GM18511 (cell line): ENCODE measurements around the gene GPR162.

ENCODE experiments used
- ATAC-seq: cut with Tn5 transposase; IDR thresholded peaks from one replicate; pipeline ENCODE4 v1.9.1; 2021; ENCODE audit warnings: mild to moderate bottlenecking, moderate library complexity; ENCODE audit not compliant: unreplicated experiment

Gene GPR162

GRCh38 chr12:6786416-6787094 is 35.1 kb upstream of the GPR162 start:
- ATAC-seq: no peak

GRCh38 chr12:6787309-6787708 is 34.3 kb upstream of the GPR162 start:
- no peak for ATAC-seq

DNA sequence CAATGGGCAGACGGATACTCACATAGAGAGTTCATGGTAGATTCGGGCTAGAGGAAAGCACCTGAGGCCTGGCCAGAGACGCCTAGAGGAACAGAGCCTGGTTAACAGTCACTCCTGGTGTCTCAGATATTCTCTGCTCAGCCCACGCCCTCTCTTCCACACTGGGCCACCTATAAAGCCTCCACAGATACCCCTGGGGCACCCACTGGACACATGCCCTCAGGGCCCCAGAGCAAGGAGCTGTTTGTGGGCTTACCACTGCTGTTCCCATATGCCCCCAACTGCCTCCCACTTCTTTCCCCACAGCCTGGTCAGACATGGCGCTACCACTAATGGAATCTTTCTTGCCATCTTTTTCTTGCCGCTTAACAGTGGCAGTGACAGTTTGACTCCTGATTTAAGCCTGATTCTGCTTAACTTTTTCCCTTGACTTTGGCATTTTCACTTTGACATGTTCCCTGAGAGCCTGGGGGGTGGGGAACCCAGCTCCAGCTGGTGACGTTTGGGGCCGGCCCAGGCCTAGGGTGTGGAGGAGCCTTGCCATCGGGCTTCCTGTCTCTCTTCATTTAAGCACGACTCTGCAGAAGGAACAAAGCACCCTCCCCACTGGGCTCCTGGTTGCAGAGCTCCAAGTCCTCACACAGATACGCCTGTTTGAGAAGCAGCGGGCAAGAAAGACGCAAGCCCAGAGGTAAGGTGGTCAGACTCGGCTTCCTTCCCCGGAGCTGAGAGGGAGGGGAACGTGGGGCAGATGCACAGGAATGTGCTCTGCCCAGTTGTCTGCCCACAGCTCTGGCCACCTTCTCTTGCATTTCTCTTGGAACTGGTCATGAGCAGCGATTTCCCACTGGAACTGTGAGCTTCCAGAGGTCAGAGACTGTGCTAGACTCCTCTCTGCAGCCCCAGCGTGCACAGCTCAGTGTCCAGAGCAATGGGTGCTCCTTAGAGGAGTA is 32.4 kb upstream of the GPR162 start, which contains the start of gene CD4:
Gene CD4 (plus strand): TSS at position 557 of the 953 bp plus-strand sequence. CDS start 10,611 bp downstream, outside the sequence.
- ATAC-seq: no peak

GRCh38 chr12:6790496-6791150 is 31.0 kb upstream of the GPR162 start:
- no peak for ATAC-seq

DNA sequence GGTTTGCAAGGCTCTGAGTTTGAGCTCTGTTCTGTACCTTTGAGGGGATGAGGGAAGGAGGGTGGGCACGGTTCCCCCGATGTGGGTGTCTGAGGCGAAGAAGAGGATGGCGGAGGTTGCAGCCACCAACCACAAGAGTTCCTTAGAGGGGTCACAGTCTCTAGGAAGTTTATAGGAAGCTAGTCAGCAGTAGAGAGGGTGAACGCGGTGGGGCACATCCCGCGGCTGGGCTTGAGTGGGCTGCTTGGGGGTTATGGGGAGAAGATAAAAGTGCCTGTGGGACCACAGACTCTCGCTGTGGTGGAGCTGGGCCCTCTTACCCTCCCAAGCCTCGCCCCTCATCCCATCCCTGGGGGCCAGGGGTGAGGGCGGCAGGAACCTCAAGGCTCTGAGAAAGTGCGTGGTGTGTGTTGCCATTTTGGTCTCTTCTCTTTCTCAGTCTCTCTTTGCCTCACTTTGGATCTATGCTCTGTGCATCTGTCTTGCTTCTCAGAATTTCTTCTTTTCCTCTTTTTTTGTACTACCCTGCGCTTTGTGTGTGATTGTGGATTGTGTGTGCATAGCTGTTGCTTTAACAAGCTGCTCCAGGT is 29.6 kb upstream of the GPR162 start:
- ATAC-seq: no peak

- peak; percentile 61 for ATAC-seq
Observed at GRCh38 chr12:6792522-6793201, 29.0 kb upstream of the GPR162 start.

- ATAC-seq: no peak
Observed at GRCh38 chr12:6795088-6795487, 26.5 kb upstream of the GPR162 start.

GRCh38 chr12:6796576-6796975 is 25.0 kb upstream of the GPR162 start:
- ATAC-seq: no peak

- ATAC-seq: no peak
Observed at GRCh38 chr12:6799147-6799546, 22.5 kb upstream of the GPR162 start.

DNA sequence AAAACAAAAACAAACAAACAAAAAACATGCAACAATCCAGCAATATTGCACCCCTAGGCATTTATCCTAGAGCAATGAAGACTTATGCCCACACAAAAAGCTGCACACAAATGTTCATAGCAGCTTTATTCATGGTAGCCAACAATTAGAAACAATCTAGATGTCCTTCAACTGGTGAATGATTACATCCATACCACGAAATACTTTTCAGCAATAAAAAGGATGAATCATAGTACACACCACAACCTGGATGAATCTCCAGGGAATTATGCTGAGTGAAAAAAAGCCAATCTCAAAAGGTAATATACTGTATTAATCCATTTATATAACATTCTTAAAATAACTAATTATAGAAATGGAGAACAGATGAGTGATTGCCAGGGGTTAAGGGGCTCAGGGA is 14.5 kb upstream of the GPR162 start:
- ATAC-seq: no peak

GRCh38 chr12:6809056-6809455 is 12.6 kb upstream of the GPR162 start:
- no peak for ATAC-seq

GRCh38 chr12:6810758-6811157 is 10.9 kb upstream of the GPR162 start:
- no peak for ATAC-seq

DNA sequence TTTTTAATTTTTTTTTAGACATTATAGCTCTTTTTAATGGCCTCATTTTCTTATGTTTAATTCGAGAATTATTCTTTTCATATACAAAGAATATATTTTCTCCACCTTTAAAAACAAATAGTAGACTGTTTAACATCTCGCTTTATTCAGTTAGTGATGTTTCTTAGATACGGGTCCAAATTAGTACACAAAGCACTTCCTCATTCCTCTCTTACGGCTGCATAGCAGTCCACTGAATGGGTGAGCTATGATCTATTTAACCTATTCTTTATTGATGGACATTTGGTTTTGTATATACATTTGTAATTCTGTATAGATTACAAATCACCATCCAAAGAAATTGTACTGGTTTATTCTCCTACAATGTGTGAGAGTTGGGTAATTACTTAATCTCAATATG is 8.3 kb upstream of the GPR162 start:
- ATAC-seq: no peak

- ATAC-seq: no peak
Observed at GRCh38 chr12:6816598-6816997, 5.0 kb upstream of the GPR162 start.

GRCh38 chr12:6817098-6817497 is 4.5 kb upstream of the GPR162 start:
- ATAC-seq: no peak

DNA sequence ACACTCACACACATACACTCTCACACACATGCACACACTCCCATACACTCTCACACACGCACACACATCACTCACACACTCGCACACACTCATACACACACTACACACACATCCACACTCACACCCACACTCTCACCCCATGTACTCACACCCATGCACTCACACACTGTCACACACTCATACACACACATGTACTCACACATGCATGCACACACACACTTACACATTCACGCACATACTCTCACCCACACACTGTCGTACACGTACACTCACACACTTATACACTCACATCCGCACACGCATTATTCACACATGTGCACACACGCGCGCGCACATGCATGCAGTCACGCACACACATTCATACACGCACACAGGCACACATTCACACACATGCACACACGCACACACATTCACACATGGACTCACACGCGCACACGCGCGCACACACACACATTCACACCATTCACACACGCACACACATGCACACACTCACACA is 3.9 kb upstream of the GPR162 start:
- no peak for ATAC-seq

DNA sequence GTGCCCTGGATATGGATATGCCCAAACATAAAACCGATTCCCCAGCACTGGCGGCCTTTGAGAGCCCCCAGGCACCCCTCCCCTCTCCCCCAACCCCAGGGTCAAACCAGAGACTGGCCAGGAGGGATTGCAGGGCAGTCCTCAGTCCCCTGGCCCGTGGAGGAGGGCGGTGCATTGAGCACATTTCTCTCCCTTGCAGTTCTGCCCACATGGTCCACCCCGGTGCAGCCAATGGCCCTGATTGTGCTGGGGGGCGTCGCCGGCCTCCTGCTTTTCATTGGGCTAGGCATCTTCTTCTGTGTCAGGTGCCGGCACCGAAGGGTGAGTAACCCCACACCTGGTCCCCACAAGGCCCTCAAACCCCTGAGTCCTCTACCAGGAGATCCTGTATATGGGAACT is 3.4 kb upstream of the GPR162 start:
- ATAC-seq: no peak

DNA sequence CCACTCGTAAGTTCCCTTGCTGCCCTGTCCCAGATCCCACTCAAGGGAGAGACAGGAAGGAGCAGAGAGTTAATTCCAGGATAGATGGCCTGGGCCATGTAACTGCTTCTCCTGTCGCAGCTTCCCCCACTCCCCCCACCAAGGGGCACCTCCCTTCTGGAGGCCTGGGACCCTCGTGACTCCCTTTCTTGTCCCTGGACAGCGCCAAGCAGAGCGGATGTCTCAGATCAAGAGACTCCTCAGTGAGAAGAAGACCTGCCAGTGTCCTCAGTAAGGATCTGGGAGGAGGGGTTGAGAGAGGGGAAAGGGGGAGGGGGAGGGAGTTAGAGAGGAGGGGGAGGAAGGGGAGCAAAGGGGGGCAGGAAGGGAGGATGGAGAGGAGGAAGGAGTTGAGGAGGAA is 3.0 kb upstream of the GPR162 start:
- no peak for ATAC-seq

- no peak for ATAC-seq
Observed at GRCh38 chr12:6819106-6820030, 2.3 kb upstream of the GPR162 start.
